GM21367 (cell line): ENCODE data around the gene AGAP3.

ENCODE experiments used
- ATAC-seq: cut with Tn5 transposase; IDR thresholded peaks from one replicate; pipeline ENCODE4 v1.9.1; 2021; ENCODE audit not compliant: unreplicated experiment

AGAP3 gene

DNA sequence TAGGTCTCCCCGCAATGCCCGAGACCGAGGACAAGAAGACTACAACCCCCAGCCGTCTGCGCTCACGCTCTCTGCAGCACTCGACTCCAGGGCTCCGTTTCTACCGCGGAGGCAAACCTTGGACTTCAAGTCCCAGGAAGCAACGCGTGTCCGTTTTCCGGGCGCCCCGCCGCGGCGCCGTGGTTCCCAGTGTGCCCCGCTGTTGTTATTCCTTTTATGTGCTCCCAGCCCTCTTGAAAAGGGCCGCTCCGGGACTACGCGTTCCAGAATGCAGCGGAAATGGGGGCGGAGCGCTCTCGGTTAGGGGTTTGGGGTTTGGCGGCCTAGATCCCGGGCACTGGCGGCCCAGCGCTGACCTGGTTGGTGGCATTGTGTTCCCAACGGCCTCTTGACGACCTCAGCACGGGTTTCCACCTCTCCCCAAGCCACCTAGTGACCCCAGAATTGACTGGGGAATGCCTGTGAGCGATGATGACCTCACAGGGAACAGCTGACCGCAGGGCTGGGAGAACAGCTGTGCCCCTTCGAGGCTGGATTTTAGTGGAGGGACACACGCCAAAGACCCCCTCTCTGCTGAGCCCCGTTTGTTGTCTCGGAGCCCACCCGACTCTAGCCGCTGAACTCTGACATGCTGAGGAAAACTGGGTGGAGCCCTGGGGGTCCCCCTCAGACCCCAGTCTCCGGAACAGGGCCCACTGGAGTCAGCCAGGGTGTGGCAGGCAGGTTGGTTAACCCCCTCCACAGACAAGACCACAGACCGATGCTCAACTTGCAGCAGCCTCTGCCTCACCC, 28.1 kb upstream of the AGAP3 start:
- peak; percentile 81 for ATAC-seq

GRCh38 chr7:151058781-151059366, 27.4 kb upstream of the AGAP3 start:
- ATAC-seq, result no peak

- ATAC-seq, result peak; percentile 31
Measured at GRCh38 chr7:151059367-151060112, 26.7 kb upstream of the AGAP3 start, which contains the start of gene SLC4A2. TSS of gene SLC4A2 (plus strand) at chr7:151059589. CDS start at chr7:151061988, 2,399 bp downstream.

DNA sequence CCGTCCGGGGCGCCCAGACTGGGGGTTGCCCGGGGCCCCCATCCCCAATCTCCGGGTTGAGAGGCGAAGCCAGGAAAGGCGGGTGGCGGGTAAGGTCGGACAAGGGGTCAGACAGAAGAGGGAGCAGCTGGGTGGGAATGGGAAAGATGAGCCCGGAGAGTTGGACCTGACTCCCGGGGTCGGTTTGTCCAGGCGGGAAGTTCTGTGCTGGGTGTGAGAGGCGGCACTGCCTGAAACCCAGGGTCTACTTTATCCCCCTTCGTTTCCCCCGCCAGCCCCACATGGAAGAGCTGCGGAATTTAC, 26.2 kb upstream of the AGAP3 start:
- ATAC-seq, result no peak

DNA sequence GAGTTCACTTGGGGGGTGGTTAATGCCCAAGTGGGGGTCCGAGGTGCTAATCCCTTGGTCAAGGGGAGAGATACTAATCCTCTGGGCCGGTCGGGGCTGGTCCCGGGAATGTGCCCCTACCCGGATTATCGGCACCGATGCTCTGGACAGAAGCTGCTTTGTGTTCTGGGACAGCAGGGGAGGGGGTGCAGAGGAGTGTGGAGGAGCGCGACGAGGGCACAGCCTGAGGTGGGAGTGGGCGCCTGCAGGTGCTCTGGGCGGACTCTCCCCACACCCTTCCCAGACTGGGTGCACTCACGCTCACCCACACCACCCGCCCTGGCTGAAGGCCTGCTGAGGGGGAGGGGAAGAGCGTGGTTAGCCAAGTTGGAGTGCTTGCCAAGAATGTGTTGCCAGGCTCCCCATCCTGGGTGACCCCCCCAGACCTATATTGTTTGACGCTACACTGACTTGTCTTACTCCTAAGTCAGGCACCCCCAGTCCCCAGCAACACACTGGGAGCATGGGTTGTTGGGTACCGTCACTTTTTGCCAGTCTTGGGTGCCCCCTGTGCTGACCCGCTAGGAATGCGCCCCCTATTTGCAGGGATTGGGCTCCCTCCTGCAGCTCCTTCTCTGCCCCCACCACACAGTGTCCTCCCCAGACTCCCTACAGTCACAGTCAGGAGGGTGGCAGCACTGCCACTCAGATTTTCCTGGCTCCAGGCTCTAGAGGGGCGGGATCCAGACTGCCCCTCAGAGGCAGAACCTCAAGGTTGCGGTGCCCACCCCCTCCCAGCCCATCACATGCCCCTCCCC, 25.7 kb upstream of the AGAP3 start:
- no peak for ATAC-seq

GRCh38 chr7:151061213-151062110, 24.8 kb upstream of the AGAP3 start:
- ATAC-seq, result no peak

DNA sequence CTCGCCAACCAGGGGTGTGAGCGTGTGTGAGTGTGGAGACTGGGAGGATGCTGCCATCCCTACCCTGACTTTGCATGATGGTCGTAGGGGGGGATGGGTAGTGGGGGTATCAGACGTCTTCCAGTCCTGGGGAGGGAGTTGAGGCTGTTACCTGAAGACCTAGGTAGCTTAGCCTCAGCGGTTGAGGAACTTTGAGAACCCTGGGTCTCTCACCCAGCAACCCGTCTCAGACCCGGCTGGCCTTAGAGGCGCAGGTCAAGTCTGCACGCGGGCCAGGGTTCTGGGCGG, 24.2 kb upstream of the AGAP3 start:
- ATAC-seq, result no peak

DNA sequence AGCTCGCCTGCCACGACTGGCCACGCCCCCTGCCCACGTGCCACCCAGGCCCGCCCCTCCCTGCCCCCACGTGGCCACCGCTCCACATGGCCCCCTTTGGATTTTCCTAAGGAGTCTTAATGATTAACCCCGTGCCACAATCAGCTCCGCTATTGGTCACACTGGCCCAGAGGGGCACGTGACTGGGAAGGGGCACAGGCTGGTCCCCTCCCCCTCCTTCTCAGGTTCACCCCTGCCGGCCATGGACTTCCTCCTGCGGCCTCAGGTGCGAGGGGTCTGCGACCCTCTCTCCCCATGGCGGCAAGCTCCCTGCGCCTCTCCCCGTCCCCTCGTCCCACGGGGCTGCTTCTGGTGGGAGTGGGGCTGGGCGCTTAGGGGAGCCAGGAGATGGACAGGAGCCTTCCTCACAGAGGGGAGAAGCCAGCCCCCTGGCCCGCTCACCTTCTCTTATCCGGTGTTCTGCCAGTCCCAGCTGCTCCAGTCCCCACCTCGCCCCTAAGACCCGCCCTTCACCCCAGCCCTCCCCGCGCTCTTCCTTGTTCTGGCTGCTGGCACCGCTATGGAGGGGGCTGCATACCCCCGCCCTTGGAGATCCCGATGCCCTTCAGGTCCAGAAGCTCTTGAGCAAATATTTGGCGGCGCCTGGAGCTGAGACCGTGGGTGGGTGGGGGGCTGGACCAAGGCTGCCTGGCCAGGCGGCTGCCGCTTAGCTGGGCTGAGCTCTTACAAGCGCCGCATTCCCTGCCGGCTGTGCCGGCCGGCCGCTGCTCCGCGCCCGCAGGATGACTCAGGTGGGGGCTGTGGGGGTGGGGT, 23.7 kb upstream of the AGAP3 start:
- no peak for ATAC-seq

- ATAC-seq, result no peak
Measured at GRCh38 chr7:151063212-151063561, 23.1 kb upstream of the AGAP3 start.

DNA sequence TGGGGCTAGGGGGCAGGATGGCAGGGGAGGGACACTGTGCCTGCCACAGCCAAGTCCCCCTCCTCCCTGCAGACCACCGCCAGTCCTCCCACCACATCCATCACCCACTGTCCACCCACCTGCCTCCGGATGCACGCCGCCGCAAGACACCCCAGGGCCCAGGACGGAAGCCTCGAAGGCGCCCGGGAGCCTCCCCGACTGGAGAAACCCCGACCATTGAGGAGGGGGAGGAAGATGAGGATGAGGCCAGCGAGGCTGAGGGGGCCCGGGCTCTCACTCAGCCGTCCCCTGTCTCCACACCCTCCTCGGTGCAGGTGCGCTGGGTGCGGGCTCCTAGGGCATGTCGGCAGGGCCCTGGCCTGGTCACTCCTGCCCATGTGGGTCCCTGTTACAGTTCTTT, 21.8 kb upstream of the AGAP3 start:
- no peak for ATAC-seq

DNA sequence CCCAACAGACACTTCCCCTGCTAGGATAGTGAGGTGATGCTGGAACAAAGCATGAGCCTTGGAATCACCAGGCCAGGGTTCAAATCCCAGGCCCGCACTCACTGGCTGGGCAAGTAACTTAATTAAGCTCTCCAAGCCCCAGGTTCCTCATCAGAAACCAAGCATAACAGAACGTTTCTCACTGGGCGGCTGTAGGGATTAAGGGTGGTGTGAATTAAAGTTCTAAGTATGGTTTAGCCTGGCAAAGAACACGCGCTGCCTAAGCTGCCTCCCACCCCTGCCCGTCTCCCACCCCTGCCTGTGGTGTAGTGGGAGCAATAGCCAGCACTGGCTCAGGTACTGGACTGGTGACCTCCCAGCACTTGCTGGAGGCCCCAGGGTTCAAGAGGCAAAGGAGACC, 21.3 kb upstream of the AGAP3 start:
- no peak for ATAC-seq

DNA sequence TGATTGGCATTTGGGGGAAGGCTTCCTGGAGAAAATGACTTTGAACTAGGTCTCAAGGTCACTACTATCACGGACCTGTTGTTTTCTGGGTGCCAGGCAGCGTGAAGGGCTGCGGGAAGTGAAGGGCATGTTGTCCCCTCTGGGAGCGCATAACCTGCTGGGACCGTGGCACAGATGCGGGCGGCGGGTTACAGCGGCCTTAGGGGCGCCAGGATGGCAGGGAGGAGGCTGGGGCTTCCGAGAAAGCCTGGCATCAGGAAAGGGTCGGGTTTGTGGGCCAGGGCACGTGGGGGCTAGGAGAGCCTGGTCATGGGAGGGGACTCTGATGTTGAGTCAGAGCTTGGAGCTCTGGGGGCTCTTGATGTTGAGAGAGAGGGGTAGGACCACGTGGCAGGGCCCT, 20.8 kb upstream of the AGAP3 start:
- no peak for ATAC-seq

GRCh38 chr7:151066273-151066974, 19.9 kb upstream of the AGAP3 start:
- ATAC-seq, result no peak

- ATAC-seq, result no peak
Measured at GRCh38 chr7:151068069-151068773, 18.1 kb upstream of the AGAP3 start.

- ATAC-seq, result no peak
Measured at GRCh38 chr7:151069841-151070573, 16.3 kb upstream of the AGAP3 start.

- ATAC-seq, result no peak
Measured at GRCh38 chr7:151070574-151070960, 15.7 kb upstream of the AGAP3 start.

GRCh38 chr7:151071032-151071866, 15.0 kb upstream of the AGAP3 start:
- ATAC-seq, result no peak
